HCT116 (cell line): ENCODE data around the gene SNPH.

Experiments
- CEBPB ChIP-seq: IDR thresholded peaks from 2 replicates; pipeline ENCODE4 v1.6.1; 2012; ENCODE audit warnings: low read depth
- EZH2 ChIP-seq: fragments of 200-600 bp; sonication (generic); IDR thresholded peaks from 2 replicates; pipeline ENCODE4 v1.6.1; 2017; ENCODE audit warnings: antibody characterized with exemption, mixed run types
- POLR2A ChIP-seq: IDR thresholded peaks from 2 replicates; pipeline ENCODE4 v1.7.0; 2011; ENCODE audit warnings: borderline replicate concordance; ENCODE audit not compliant: insufficient read depth, insufficient read length; ENCODE audit errors: extremely low read depth
- POLR2AphosphoS5 ChIP-seq: IDR thresholded peaks from 2 replicates; pipeline ENCODE4 v1.6.1; 2011; ENCODE audit warnings: mild to moderate bottlenecking, low read depth, low read length, moderate library complexity
- REST ChIP-seq: IDR thresholded peaks from 2 replicates; pipeline ENCODE4 v1.6.1; 2012; ENCODE audit warnings: low read depth
- SIN3A ChIP-seq: IDR thresholded peaks from 2 replicates; pipeline ENCODE4 v1.6.1; 2012; ENCODE audit warnings: low read depth
- SP1 ChIP-seq: IDR thresholded peaks from 2 replicates; pipeline ENCODE4 v1.6.1; 2012; ENCODE audit warnings: low read depth
- TCF7L2 ChIP-seq: IDR thresholded peaks from 2 replicates; pipeline ENCODE4 v1.7.0; 2011; ENCODE audit warnings: borderline replicate concordance, inconsistent platforms; ENCODE audit not compliant: insufficient read depth, insufficient read length; ENCODE audit errors: extremely low read depth
- YY1 ChIP-seq: IDR thresholded peaks from 2 replicates; pipeline ENCODE4 v1.6.1; 2011; ENCODE audit warnings: low read length, low read depth, moderate library complexity, mild to moderate bottlenecking; ENCODE audit not compliant: insufficient replicate concordance; ENCODE audit errors: extremely low read depth
- ZFX ChIP-seq: fragments of 450-650 bp; IDR thresholded peaks from 2 replicates; pipeline ENCODE4 v1.6.1; 2017
- ZNF274 ChIP-seq: fragments of 200-500 bp; sonication (Bioruptor generic); IDR thresholded peaks from 2 replicates; pipeline ENCODE4 v1.6.1; 2014; ENCODE audit warnings: mild to moderate bottlenecking, low read depth, low read length, inconsistent platforms
- TF ChIP-seq, protein P1 (sequence below), 3 experiments: fragments of 200-600 bp in 1 of 3; sonication (generic) in 1 of 3; IDR thresholded peaks in 2 of 3; conservative IDR thresholded peaks in 1 of 3; 2 replicates each; pipeline ENCODE4 v1.5.1; 2012 to 2017; ENCODE audit warnings: low read depth in 2 of 3, low read length in 2 of 3, antibody characterized with exemption in 1 of 3, borderline replicate concordance in 1 of 3, control low read depth in 1 of 3, mild to moderate bottlenecking in 1 of 3, mixed read lengths in 1 of 3, mixed run types in 1 of 3, moderate library complexity in 1 of 3; ENCODE audit not compliant: insufficient read depth in 1 of 3
- TF ChIP-seq, protein P2 (sequence below): IDR thresholded peaks from 2 replicates; pipeline ENCODE4 v1.6.1; 2012
- TF ChIP-seq, protein P3 (sequence below): IDR thresholded peaks from 2 replicates; pipeline ENCODE4 v1.6.1; 2011; ENCODE audit warnings: mild to moderate bottlenecking, low read length, moderate library complexity; ENCODE audit not compliant: insufficient replicate concordance; ENCODE audit errors: extremely low read depth

GRCh38 chr20:1298888-1299511, 32.9 kb downstream of the SNPH start:
- TF ChIP-seq SP1: no peak
- TF ChIP-seq, protein P1, sequence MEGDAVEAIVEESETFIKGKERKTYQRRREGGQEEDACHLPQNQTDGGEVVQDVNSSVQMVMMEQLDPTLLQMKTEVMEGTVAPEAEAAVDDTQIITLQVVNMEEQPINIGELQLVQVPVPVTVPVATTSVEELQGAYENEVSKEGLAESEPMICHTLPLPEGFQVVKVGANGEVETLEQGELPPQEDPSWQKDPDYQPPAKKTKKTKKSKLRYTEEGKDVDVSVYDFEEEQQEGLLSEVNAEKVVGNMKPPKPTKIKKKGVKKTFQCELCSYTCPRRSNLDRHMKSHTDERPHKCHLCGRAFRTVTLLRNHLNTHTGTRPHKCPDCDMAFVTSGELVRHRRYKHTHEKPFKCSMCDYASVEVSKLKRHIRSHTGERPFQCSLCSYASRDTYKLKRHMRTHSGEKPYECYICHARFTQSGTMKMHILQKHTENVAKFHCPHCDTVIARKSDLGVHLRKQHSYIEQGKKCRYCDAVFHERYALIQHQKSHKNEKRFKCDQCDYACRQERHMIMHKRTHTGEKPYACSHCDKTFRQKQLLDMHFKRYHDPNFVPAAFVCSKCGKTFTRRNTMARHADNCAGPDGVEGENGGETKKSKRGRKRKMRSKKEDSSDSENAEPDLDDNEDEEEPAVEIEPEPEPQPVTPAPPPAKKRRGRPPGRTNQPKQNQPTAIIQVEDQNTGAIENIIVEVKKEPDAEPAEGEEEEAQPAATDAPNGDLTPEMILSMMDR (IDR thresholded peaks at IDR 0.05 in 2 of 3, conservative IDR thresholded peaks at IDR 0.05 in 1 of 3; ENCODE audit: borderline replicate concordance in 1 of 3, insufficient read depth in 1 of 3, low read depth in 2 of 3, low read length in 2 of 3): no peak
- TF ChIP-seq ZNF274: no peak
- TF ChIP-seq, protein P2, sequence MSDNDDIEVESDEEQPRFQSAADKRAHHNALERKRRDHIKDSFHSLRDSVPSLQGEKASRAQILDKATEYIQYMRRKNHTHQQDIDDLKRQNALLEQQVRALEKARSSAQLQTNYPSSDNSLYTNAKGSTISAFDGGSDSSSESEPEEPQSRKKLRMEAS: no peak
- no peak for TF ChIP-seq EZH2
- TF ChIP-seq POLR2AphosphoS5: no peak
- TF ChIP-seq SIN3A: no peak
- no peak for TF ChIP-seq REST
- TF ChIP-seq POLR2A: no peak
- TF ChIP-seq YY1: no peak
- no peak for TF ChIP-seq ZFX
- TF ChIP-seq, protein P3, sequence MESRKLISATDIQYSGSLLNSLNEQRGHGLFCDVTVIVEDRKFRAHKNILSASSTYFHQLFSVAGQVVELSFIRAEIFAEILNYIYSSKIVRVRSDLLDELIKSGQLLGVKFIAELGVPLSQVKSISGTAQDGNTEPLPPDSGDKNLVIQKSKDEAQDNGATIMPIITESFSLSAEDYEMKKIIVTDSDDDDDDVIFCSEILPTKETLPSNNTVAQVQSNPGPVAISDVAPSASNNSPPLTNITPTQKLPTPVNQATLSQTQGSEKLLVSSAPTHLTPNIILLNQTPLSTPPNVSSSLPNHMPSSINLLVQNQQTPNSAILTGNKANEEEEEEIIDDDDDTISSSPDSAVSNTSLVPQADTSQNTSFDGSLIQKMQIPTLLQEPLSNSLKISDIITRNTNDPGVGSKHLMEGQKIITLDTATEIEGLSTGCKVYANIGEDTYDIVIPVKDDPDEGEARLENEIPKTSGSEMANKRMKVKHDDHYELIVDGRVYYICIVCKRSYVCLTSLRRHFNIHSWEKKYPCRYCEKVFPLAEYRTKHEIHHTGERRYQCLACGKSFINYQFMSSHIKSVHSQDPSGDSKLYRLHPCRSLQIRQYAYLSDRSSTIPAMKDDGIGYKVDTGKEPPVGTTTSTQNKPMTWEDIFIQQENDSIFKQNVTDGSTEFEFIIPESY: no peak
- no peak for TF ChIP-seq TCF7L2
- no peak for TF ChIP-seq CEBPB
